ENCODE measurements around the gene PCDHA7.

- no peak for TF ChIP-seq POLR2A (IDR thresholded peaks at IDR 0.05)
- no peak for TF ChIP-seq CTCF (IDR thresholded peaks at IDR 0.05)
- TF ChIP-seq POLR2AphosphoS5 (IDR thresholded peaks at IDR 0.05), result no peak
These were observed 50.0 kb downstream of the PCDHA7 start for GRCh38 chr5:140883927-140884697.
